Measurements from ENCODE around the gene STK40.

- TF ChIP-seq POLR2A (IDR thresholded peaks at IDR 0.05) (peak; percentile 93), CTCF (IDR thresholded peaks at IDR 0.05) (no peak)
These were observed at the start of gene STK40 for GRCh38 chr1:36385410-36386264.
